OCI-LY3 (cell line): ENCODE data around the gene RFX4.

ENCODE experiments used
- EZH2phosphoT487 ChIP-seq: fragments of 200-600 bp; shearing (Covaris generic); IDR thresholded peaks from 2 replicates; pipeline ENCODE4 v1.6.1; 2018; ENCODE audit warnings: antibody characterized with exemption, mixed run types, low read depth
- TF ChIP-seq, protein P1 (sequence below): fragments of 200-600, 300-600 bp; sonication (generic); IDR thresholded peaks from 2 replicates; pipeline ENCODE4 v1.5.1; 2014; ENCODE audit warnings: antibody characterized with exemption, low read length, low read depth

- TF ChIP-seq, protein P1, sequence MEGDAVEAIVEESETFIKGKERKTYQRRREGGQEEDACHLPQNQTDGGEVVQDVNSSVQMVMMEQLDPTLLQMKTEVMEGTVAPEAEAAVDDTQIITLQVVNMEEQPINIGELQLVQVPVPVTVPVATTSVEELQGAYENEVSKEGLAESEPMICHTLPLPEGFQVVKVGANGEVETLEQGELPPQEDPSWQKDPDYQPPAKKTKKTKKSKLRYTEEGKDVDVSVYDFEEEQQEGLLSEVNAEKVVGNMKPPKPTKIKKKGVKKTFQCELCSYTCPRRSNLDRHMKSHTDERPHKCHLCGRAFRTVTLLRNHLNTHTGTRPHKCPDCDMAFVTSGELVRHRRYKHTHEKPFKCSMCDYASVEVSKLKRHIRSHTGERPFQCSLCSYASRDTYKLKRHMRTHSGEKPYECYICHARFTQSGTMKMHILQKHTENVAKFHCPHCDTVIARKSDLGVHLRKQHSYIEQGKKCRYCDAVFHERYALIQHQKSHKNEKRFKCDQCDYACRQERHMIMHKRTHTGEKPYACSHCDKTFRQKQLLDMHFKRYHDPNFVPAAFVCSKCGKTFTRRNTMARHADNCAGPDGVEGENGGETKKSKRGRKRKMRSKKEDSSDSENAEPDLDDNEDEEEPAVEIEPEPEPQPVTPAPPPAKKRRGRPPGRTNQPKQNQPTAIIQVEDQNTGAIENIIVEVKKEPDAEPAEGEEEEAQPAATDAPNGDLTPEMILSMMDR, result no peak
- TF ChIP-seq EZH2phosphoT487, result no peak
Measured at GRCh38 chr12:106633451-106633823, 50.6 kb downstream of the RFX4 start.
